ENCODE data around the gene PTRH1. TPM values are rescaled to one million over a fixed set of nuclear protein-coding genes. Genes with fewer than 3 reads are reported as not detected.

The PTRH1 gene
- polyA plus RNA-seq, 1 of the 3 experiments (the other 2 are of a cell fraction): 42.2 TPM

GRCh38 chr9:127732444-127732843, 17.0 kb upstream of the PTRH1 start:
- Histone ChIP-seq H3F3A (replicated peaks; ENCODE audit: insufficient read depth) (peaks cover 2% of the 10 kb centered on the region), H3K27ac (ENCODE audit: low read depth in 2 of 2, low read length in 1 of 2) (no peak overlapping the region), H4K20me1 (ENCODE audit: insufficient read depth) (no peaks in the 10 kb centered on the region), H3K36me3 (replicated peaks in 1 of 2; ENCODE audit: control insufficient read depth in 1 of 2, insufficient read depth in 2 of 2, low read length in 1 of 2) (peaks cover 0 to 3% of the 10 kb centered on the region in 2 experiments), H3K9ac (no peak overlapping the region), H3K4me1 (ENCODE audit: control insufficient read depth in 1 of 2, insufficient read depth in 2 of 2, low read depth in 1 of 2, low read length in 1 of 2) (peaks cover 5 to 11% of the 10 kb centered on the region in 2 experiments; a peak in 1 of 4 replicates), H3K4me2 (no peak overlapping the region), H2AFZ (ENCODE audit: low read depth) (no peak overlapping the region), H3K9me3 (no peaks in the 10 kb centered on the region), H3K4me3 (ENCODE audit: low read depth in 2 of 2, low read length in 1 of 2) (no peak overlapping the region), H3K27me3 (ENCODE audit: insufficient read depth) (no peaks in the 10 kb centered on the region), H3K79me2 (ENCODE audit: insufficient read depth) (no peaks in the 10 kb centered on the region), H3K9me2 (no peaks in the 10 kb centered on the region)
- WGBS (ENCODE audit: low lambda C conversion rate): 97% methylated on average over 21 of the region's 21 CpGs
- ChIA-PET POLR2A (no interaction called here), CTCF (interaction anchor here (0.6 to 10.7 kb wide), 4 partner anchors 53 to 144 kb away, joined by 3 to 226 read pairs (median 19); partner anchors contain the start of gene CDK9)
- TF ChIP-seq MEF2A (IDR thresholded peaks at IDR 0.05; ENCODE audit: borderline replicate concordance, low read depth) (no peak), NRF1 (IDR thresholded peaks at IDR 0.05; ENCODE audit: low read depth, low read length) (no peak), RAD21 (IDR thresholded peaks at IDR 0.05; ENCODE audit: low read length) (no peak), JUND (IDR thresholded peaks at IDR 0.05) (no peak), CHD2 (IDR thresholded peaks at IDR 0.05; ENCODE audit: low read length, partially characterized antibody) (no peak)
- no peak for DNase-seq

GRCh38 chr9:127731938-127732337, 16.5 kb upstream of the PTRH1 start:
- no peaks in the 10 kb centered on the region for H4K20me1 ChIP-seq (ENCODE audit: insufficient read depth)
- no peak overlapping the region for H3K9ac ChIP-seq
- no peaks in the 10 kb centered on the region for H3K27me3 ChIP-seq (ENCODE audit: insufficient read depth)
- H3K9me3 ChIP-seq: no peaks in the 10 kb centered on the region
- no peak overlapping the region for H3K4me3 ChIP-seq (ENCODE audit: low read depth in 2 of 2, low read length in 1 of 2)
- H3K4me1 ChIP-seq (ENCODE audit: control insufficient read depth in 1 of 2, insufficient read depth in 2 of 2, low read depth in 1 of 2, low read length in 1 of 2): peaks cover 5 to 11% of the 10 kb centered on the region in 2 experiments; a peak in 1 of 4 replicates
- POLR2A ChIA-PET: no interaction called here
- DNase-seq: no peak
- 90% methylated on average over 9 of the region's 16 CpGs for WGBS (ENCODE audit: low lambda C conversion rate)
- no peak overlapping the region for H3K27ac ChIP-seq (ENCODE audit: low read depth in 2 of 2, low read length in 1 of 2)
- no peak overlapping the region for H2AFZ ChIP-seq (ENCODE audit: low read depth)
- CTCF ChIA-PET: interaction anchor here (1.8 to 10.7 kb wide), 2 partner anchors 53 to 144 kb away, joined by 6 to 226 read pairs; partner anchors contain the start of gene CDK9
- H3K79me2 ChIP-seq (ENCODE audit: insufficient read depth): no peaks in the 10 kb centered on the region
- H3K36me3 ChIP-seq (replicated peaks in 1 of 2; ENCODE audit: control insufficient read depth in 1 of 2, insufficient read depth in 2 of 2, low read length in 1 of 2): peaks cover 0 to 3% of the 10 kb centered on the region in 2 experiments
- no peak overlapping the region for H3K4me2 ChIP-seq
- TF ChIP-seq EZH2phosphoT487 (IDR thresholded peaks at IDR 0.05; ENCODE audit: borderline replicate concordance, low read depth) (no peak), NFIC (IDR thresholded peaks at IDR 0.05; ENCODE audit: borderline replicate concordance) (no peak), USF2 (IDR thresholded peaks at IDR 0.05; ENCODE audit: borderline replicate concordance, low read depth, low read length) (no peak), PBX3 (IDR thresholded peaks at IDR 0.05) (no peak), YY1 (IDR thresholded peaks at IDR 0.05; ENCODE audit: low read depth) (no peak)
- peaks cover 2% of the 10 kb centered on the region for H3F3A ChIP-seq (replicated peaks; ENCODE audit: insufficient read depth)
- H3K9me2 ChIP-seq: no peaks in the 10 kb centered on the region
